Adrenal gland (tissue), 12 donors: ENCODE results near the gene UCMA. TPM values are rescaled to one million over a fixed set of nuclear protein-coding genes. Genes with fewer than 3 reads are reported as not detected.

Experiments used
- DNase-seq, 7 donors: peaks; one replicate each; pipeline ENCODE4 v3.0.0-alpha.2; 2019 to 2020
- H3K27ac ChIP-seq, 5 donors: fragments of 200-600 bp; sonication (generic) in 4 of 5; 1 replicate in 3 of 5; 2 replicates in 2 of 5; pipeline versions ENCODE4 v1.5.1 to v1.8.0; 2016 to 2020; ENCODE audit warnings: mild to moderate bottlenecking in 1 of 5
- H3K27me3 ChIP-seq: fragments of 200-600 bp; 2 replicates; pipeline ENCODE4 v1.8.0; 2021
- H3K36me3 ChIP-seq, 2 donors: fragments of 200-600 bp; replicated peaks in 1 of 2; 1 replicate in 1 of 2; 2 replicates in 1 of 2; pipeline versions ENCODE4 v1.5.1 to v1.8.0; 2018 to 2022
- H3K4me1 ChIP-seq, 2 donors: fragments of 200-600 bp; replicated peaks in 1 of 2; 1 replicate in 1 of 2; 2 replicates in 1 of 2; pipeline versions ENCODE4 v1.5.1 to v1.8.0; 2018 to 2021
- H3K4me3 ChIP-seq, 4 donors: fragments of 200-600 bp; sonication (generic) in 3 of 4; one replicate each; pipeline ENCODE4 v1.5.1; 2016 to 2018
- H3K9me3 ChIP-seq, 3 donors: fragments of 200-600 bp; sonication (generic) in 1 of 3; replicated peaks in 1 of 3; 1 replicate in 2 of 3; 2 replicates in 1 of 3; pipeline versions ENCODE4 v1.5.1 to v1.8.0; 2016 to 2021
- POLR2A ChIP-seq, 2 donors: fragments of 450-650 bp; IDR thresholded peaks; one replicate each; pipeline ENCODE4 v1.6.1; 2017; ENCODE audit warnings: antibody characterized with exemption in 2 of 2, mild to moderate bottlenecking in 2 of 2, moderate library complexity in 1 of 2
- WGBS, 4 donors: extraction: QIAGEN DNeasy Blood & Tissue Kit in 2 of 4; methylation state at CpG; one replicate each; pipeline versions ENCODE4 v1.1.5 to v1.1.7; 2013 to 2017; 5-methylcytosine and 5-hydroxymethylcytosine counted together
- intact Hi-C, 2 donors: fragments of 100-400 bp; cut with DNase I; formaldehyde crosslinking; loops; one replicate each; pipeline versions ENCODE4 v1.14.1 to v1.15.0; 2022 to 2023
- polyA plus RNA-seq, 3 donors: library from polyadenylated mRNA; stranded (reverse); fragments of 200-250 nt in 2 of 3; fragments of 350-450 nt in 1 of 3; fragmentation: Illumina TruSeq in 1 of 3; extraction: RNeasy Lipid Tissue Mini Kit (QIAGEN cat#74804) in 1 of 3; gene quantifications; one replicate each; pipeline ENCODE4 v1.2.3, GENCODE V29; 2013 to 2014
- small RNA-seq, 2 donors: library from RNA; depleted of rRNA; stranded (forward); fragments of <200 nt; gene quantifications; one replicate each; pipeline ENCODE3, GENCODE V24; 2016
- total RNA-seq, 9 donors: library from RNA; depleted of rRNA in 4 of 9; stranded (reverse); fragments of >200 nt in 4 of 9; fragments of 120-200 nt in 1 of 9; fragmentation: NEBNext Ultra II Directional in 1 of 9; extraction: Animal tissue kit (Norgen Biotek cat#: 25700) in 1 of 9; gene quantifications; one replicate each; pipeline versions ENCODE4 v1.1.0 to v1.2.4, GENCODE V29; 2013 to 2023
- TF ChIP-seq, protein P1 (sequence below), 6 experiments: fragments of 450-650 bp in 4 of 6; fragments of 200-600 bp in 2 of 6; sonication (generic) in 1 of 6; IDR thresholded peaks; 1 replicate in 5 of 6; 2 replicates in 1 of 6; pipeline versions ENCODE4 v1.5.1 to v1.8.0; 2016 to 2021; ENCODE audit warnings: antibody characterized with exemption in 6 of 6, mild to moderate bottlenecking in 2 of 6, moderate library complexity in 1 of 6
- donor health status: healthy with polysubstance abuse.
- donor health status: Bipolar disorder and iron deficiency.
- donor health status: DM: yes; HTN: yes; CAD: no.
- donor health status: DM: no; HTN: no; CAD: no.
- donor health status: DM: no; HTN: no; CAD: no.
- donor health status: DM: yes; HTN: yes; CAD: no.

The UCMA gene
- total and polyA plus RNA-seq, 12 donors, result not detected

DNA sequence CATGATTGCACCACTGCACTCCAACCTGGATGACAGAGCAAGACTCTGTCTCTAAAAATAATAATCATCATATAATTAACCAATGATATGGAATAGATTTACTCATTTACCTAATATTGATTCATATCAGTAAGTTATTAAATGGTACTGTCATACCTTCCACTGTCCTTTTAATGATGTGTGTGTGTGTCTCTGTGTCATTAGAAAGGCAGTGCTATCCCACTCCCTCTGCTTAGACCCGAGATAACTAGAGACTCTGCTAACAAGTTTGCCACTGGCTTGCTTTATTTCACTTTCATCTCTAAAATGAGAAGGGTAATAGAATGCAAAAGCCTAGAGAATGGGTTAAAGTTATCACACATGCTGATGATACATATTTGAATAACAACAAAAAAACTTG, 51.8 kb downstream of the UCMA start:
- Histone ChIP-seq H3K4me1 (no peaks in the 10 kb centered on the region), H3K4me3 (no peak overlapping the region), H3K9me3 (no peaks in the 10 kb centered on the region), H3K27me3 (no peaks in the 10 kb centered on the region), H3K36me3 (no peaks in the 10 kb centered on the region), H3K27ac (no peak overlapping the region)
- no peak for DNase-seq
- intact Hi-C loops, result no loop called here
- TF ChIP-seq POLR2A (IDR thresholded peaks at IDR 0.05), result no peak
- TF ChIP-seq, protein P1, sequence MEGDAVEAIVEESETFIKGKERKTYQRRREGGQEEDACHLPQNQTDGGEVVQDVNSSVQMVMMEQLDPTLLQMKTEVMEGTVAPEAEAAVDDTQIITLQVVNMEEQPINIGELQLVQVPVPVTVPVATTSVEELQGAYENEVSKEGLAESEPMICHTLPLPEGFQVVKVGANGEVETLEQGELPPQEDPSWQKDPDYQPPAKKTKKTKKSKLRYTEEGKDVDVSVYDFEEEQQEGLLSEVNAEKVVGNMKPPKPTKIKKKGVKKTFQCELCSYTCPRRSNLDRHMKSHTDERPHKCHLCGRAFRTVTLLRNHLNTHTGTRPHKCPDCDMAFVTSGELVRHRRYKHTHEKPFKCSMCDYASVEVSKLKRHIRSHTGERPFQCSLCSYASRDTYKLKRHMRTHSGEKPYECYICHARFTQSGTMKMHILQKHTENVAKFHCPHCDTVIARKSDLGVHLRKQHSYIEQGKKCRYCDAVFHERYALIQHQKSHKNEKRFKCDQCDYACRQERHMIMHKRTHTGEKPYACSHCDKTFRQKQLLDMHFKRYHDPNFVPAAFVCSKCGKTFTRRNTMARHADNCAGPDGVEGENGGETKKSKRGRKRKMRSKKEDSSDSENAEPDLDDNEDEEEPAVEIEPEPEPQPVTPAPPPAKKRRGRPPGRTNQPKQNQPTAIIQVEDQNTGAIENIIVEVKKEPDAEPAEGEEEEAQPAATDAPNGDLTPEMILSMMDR (IDR thresholded peaks at IDR 0.05), result no peak
- WGBS, 4 donors, result 83 to 100% (median 92%) methylated on average over 1 of the region's 1 CpG

- H3K27ac ChIP-seq, result no peak overlapping the region
- intact Hi-C loops, result no loop called here
- 93 to 96% (median 94%) methylated on average over 4 of the region's 4 CpGs for WGBS, 4 donors
- H3K36me3 ChIP-seq, result no peaks in the 10 kb centered on the region
- no peaks in the 10 kb centered on the region for H3K27me3 ChIP-seq
- TF ChIP-seq POLR2A (IDR thresholded peaks at IDR 0.05), result no peak
- TF ChIP-seq, protein P1 (IDR thresholded peaks at IDR 0.05), result no peak
- no peak overlapping the region for H3K4me3 ChIP-seq
- no peaks in the 10 kb centered on the region for H3K9me3 ChIP-seq
- no peaks in the 10 kb centered on the region for H3K4me1 ChIP-seq
- no peak for DNase-seq
These were observed 53.4 kb downstream of the UCMA start for GRCh38 chr10:13180788-13181187.

DNA sequence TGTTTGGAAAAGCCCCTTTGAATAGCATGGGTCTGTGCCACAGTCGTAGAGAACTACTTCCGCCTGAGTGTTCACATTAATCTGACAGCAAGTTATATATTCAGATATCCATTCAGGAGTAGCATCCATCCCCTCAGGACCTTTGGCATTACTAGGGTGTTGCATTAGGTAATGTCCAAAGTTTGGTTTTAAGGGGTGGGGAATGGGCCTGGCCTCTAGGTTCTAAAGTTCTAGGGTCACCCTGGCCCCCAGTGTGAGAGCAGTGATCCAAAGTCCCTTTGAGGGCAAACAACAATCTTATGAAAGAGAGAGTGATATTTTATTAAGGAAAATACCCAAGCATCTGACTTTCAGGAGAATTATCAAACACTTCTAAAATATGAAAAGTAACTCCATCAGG, 60.6 kb downstream of the UCMA start:
- Histone ChIP-seq H3K4me3 (no peak overlapping the region), H3K9me3 (no peaks in the 10 kb centered on the region), H3K4me1 (no peaks in the 10 kb centered on the region), H3K27ac (no peak overlapping the region), H3K27me3 (no peaks in the 10 kb centered on the region), H3K36me3 (no peaks in the 10 kb centered on the region)
- 99 to 100% (median 99%) methylated on average over 2 of the region's 2 CpGs for WGBS, 4 donors
- DNase-seq, result no peak
- intact Hi-C loops, result no loop called here
- TF ChIP-seq, protein P1 (IDR thresholded peaks at IDR 0.05), result no peak
- TF ChIP-seq POLR2A (IDR thresholded peaks at IDR 0.05), result no peak

Small RNAs within 50 kb of the gene (small RNA-seq; reads per million reads assigned to genes)
- gene RNU6-6P, result 0 to 0.36 reads per million in 2 donors

Other genes starting within 250 kb of the UCMA start
- gene CCDC3, start 232.7 kb downstream of the UCMA start, total RNA-seq, result 1 to 10 TPM; 1.6 to 9.5 (median 5.0) TPM
- 1 to 10 TPM; 3.2 to 9.9 (median 6.9) TPM for gene CCDC3, start 232.7 kb downstream of the UCMA start, polyA plus RNA-seq
- gene OPTN, start 134.2 kb downstream of the UCMA start, total RNA-seq, result 100 to 1,000 TPM in 5 of 9 donors, 10 to 100 TPM in 4; 77.9 to 148 (median 102) TPM
- 10 to 100 TPM; 63.2 to 88.9 (median 69.2) TPM for gene OPTN, start 134.2 kb downstream of the UCMA start, polyA plus RNA-seq
- 1 to 10 TPM in 3 of 9 donors, under 1 TPM in 6; 0.17 to 6.6 (median 0.63) TPM for gene MCM10, start 72.8 kb downstream of the UCMA start, total RNA-seq
- 1 to 10 TPM in 1 of 3 donors, under 1 TPM in 2; 0.08 to 1.5 (median 0.20) TPM for gene MCM10, start 72.8 kb downstream of the UCMA start, polyA plus RNA-seq
- 100 to 1,000 TPM in 2 of 9 donors, 10 to 100 TPM in 7; 62.2 to 138 (median 73.0) TPM for gene PHYH, start 65.7 kb upstream of the UCMA start, total RNA-seq
- 100 to 1,000 TPM in 1 of 3 donors, 10 to 100 TPM in 2; 44.2 to 140 (median 60.5) TPM for gene PHYH, start 65.7 kb upstream of the UCMA start, polyA plus RNA-seq
- gene SEPHS1, start 113.9 kb upstream of the UCMA start, total RNA-seq, result 10 to 100 TPM; 25.3 to 76.0 (median 46.1) TPM
- gene SEPHS1, start 113.9 kb upstream of the UCMA start, polyA plus RNA-seq, result 10 to 100 TPM; 24.5 to 91.1 (median 30.0) TPM